Neural cell (in vitro differentiated cells): ENCODE measurements around the gene TTN. TPM values are rescaled to one million over a fixed set of nuclear protein-coding genes. Genes with fewer than 3 reads are reported as not detected.

ENCODE experiments used
- H2AFZ ChIP-seq: fragments of 200-600, 300-800 bp; sonication (generic), shearing (Covaris generic); 2 replicates; pipeline ENCODE4 v1.6.0; 2014; ENCODE audit warnings: low read depth, mild to moderate bottlenecking, antibody characterized with exemption, low read length, moderate library complexity
- H3F3A ChIP-seq: fragments of 200-600 bp; shearing (Covaris generic); 2 replicates; pipeline ENCODE4 v1.6.1; 2016; ENCODE audit warnings: mild to moderate bottlenecking, moderate library complexity, mixed read lengths, antibody characterized with exemption, low read length; ENCODE audit not compliant: insufficient read depth, poor library complexity, severe bottlenecking
- H3K27ac ChIP-seq: fragments of 200-600, 300-800 bp; sonication (generic), shearing (Covaris generic); 2 replicates; pipeline ENCODE4 v1.5.1; 2014; ENCODE audit warnings: mild to moderate bottlenecking, low read length, moderate library complexity
- H3K27me3 ChIP-seq: fragments of 300-800, 200-600 bp; sonication (generic), shearing (Covaris generic); 2 replicates; pipeline ENCODE4 v1.6.0; 2014; ENCODE audit warnings: mild to moderate bottlenecking, low read depth, low read length, moderate library complexity; ENCODE audit not compliant: insufficient read depth
- H3K36me3 ChIP-seq: fragments of 300-800, 200-600 bp; sonication (generic), shearing (Covaris generic); 2 replicates; pipeline ENCODE4 v1.5.1; 2014; ENCODE audit warnings: mild to moderate bottlenecking, antibody characterized with exemption, low read length, moderate library complexity; ENCODE audit not compliant: insufficient read depth
- H3K4me2 ChIP-seq: fragments of 300-800, 200-600 bp; sonication (generic), shearing (Covaris generic); 2 replicates; pipeline ENCODE4 v1.6.0; 2014; ENCODE audit warnings: mild to moderate bottlenecking, low read length
- H3K4me3 ChIP-seq: fragments of 300-800, 200-600 bp; sonication (generic), shearing (Covaris generic); 2 replicates; pipeline ENCODE4 v1.5.1; 2014; ENCODE audit warnings: mild to moderate bottlenecking, low read length, moderate library complexity
- H3K79me2 ChIP-seq: fragments of 200-600 bp; shearing (Covaris generic); replicated peaks from 2 replicates; pipeline ENCODE4 v1.6.0; 2014; ENCODE audit warnings: mild to moderate bottlenecking, low read length, moderate library complexity; ENCODE audit not compliant: insufficient read depth
- H3K9ac ChIP-seq: fragments of 300-800, 200-600 bp; sonication (generic), shearing (Covaris generic); 2 replicates; pipeline ENCODE4 v1.6.1; 2016; ENCODE audit warnings: mild to moderate bottlenecking, low read length, mixed read lengths
- H3K9me2 ChIP-seq: fragments of 200-600 bp; shearing (Covaris generic); 2 replicates; pipeline ENCODE4 v1.6.1; 2016; ENCODE audit warnings: mild to moderate bottlenecking, low read length, mixed read lengths; ENCODE audit not compliant: insufficient read depth
- H3K9me3 ChIP-seq: fragments of 200-600, 300-800 bp; sonication (generic), shearing (Covaris generic); 2 replicates; pipeline ENCODE4 v1.6.1; 2016; ENCODE audit warnings: mild to moderate bottlenecking, mixed run types, low read length, moderate library complexity, mixed read lengths
- H4K20me1 ChIP-seq: fragments of 200-600 bp; shearing (Covaris generic); 2 replicates; pipeline ENCODE4 v1.6.1; 2016; ENCODE audit warnings: mild to moderate bottlenecking, mixed run types; ENCODE audit not compliant: insufficient read depth
- EP300 ChIP-seq: fragments of 450-650 bp; conservative IDR thresholded peaks from 2 replicates; pipeline ENCODE4 v1.6.1; 2014; ENCODE audit warnings: antibody characterized with exemption, mild to moderate bottlenecking, moderate library complexity; ENCODE audit not compliant: poor library complexity, severe bottlenecking
- EZH2 ChIP-seq: fragments of 200-600, 300-800 bp; shearing (Covaris generic), sonication (generic); IDR thresholded peaks from 2 replicates; pipeline ENCODE4 v1.6.1; 2014; ENCODE audit warnings: antibody characterized with exemption, low read length, borderline replicate concordance, mild to moderate bottlenecking; ENCODE audit not compliant: insufficient read depth, poor library complexity, severe bottlenecking
- MXI1 ChIP-seq: fragments of 450-650 bp; conservative IDR thresholded peaks from 2 replicates; pipeline ENCODE4 v1.6.1; 2014; ENCODE audit warnings: antibody characterized with exemption, mild to moderate bottlenecking; ENCODE audit not compliant: poor library complexity, severe bottlenecking
- POLR2AphosphoS5 ChIP-seq: IDR thresholded peaks from 2 replicates; pipeline ENCODE4 v1.6.1; 2012
- RAD21 ChIP-seq: fragments of 450-650 bp; conservative IDR thresholded peaks from 2 replicates; pipeline ENCODE4 v1.6.1; 2014; ENCODE audit warnings: antibody characterized with exemption, mild to moderate bottlenecking, moderate library complexity
- REST ChIP-seq: IDR thresholded peaks from 2 replicates; pipeline ENCODE4 v1.6.1; 2012; ENCODE audit warnings: borderline replicate concordance
- SMC3 ChIP-seq: fragments of 450-650 bp; conservative IDR thresholded peaks from 2 replicates; pipeline ENCODE4 v1.6.1; 2014; ENCODE audit warnings: antibody characterized with exemption, mild to moderate bottlenecking, moderate library complexity; ENCODE audit not compliant: poor library complexity
- TAF1 ChIP-seq: IDR thresholded peaks from 2 replicates; pipeline ENCODE4 v1.6.1; 2012; ENCODE audit warnings: low read depth
- polyA plus RNA-seq: library from polyadenylated mRNA; depleted of rRNA; stranded (reverse); fragments of >200 nt; gene quantifications from 2 replicates; pipeline ENCODE4 v1.2.3, GENCODE V29; 2014
- TF ChIP-seq, protein P1 (sequence below): fragments of 450-650 bp; IDR thresholded peaks from 2 replicates; pipeline ENCODE4 v1.5.1; 2014; ENCODE audit warnings: antibody characterized with exemption, mild to moderate bottlenecking, moderate library complexity; ENCODE audit not compliant: poor library complexity, severe bottlenecking

TTN gene
- polyA plus RNA-seq, 1 donor from 2014 or later = 0.10 TPM

DNA sequence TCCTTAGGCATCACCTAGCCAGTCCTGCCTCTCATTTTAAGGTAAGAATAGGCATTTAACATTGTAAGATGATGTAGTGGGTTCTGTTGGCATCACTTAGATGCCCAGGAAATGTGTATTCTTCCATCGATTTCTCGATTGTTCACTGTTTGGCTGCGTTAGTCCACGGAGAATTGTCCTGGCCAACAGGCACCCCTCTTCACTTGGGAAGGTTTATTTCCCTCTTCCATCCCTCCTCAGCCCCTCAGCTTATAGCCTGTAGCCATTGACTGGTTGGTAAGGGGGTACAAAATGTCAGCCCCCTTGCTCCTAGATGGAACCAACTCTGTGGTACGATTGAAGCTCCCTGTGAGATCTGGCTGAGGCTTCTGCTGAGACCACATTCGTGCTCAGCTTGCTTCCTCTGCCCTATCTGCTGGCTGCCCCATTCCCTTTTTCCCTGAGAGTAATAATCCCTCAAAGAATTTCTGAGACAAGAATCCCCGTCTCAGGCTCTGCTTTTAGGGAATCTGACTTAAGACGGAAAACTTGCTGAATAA is 283.6 kb downstream of the TTN start:
- TF ChIP-seq POLR2AphosphoS5 = no peak
- no peak for TF ChIP-seq SMC3
- no peak for TF ChIP-seq MXI1
- TF ChIP-seq EP300 = no peak
- no peak for TF ChIP-seq EZH2
- TF ChIP-seq TAF1 = no peak
- no peak for TF ChIP-seq RAD21
- TF ChIP-seq REST = no peak
- no peaks in the 10 kb centered on the region for H3K36me3 ChIP-seq
- peak overlapping the region; percentile 65 for H2AFZ ChIP-seq
- peak overlapping the region; percentile 85 for H3K4me2 ChIP-seq
- no peaks in the 10 kb centered on the region for H3K27me3 ChIP-seq
- H3K9me2 ChIP-seq = no peaks in the 10 kb centered on the region
- peak overlapping the region; percentile 74 for H3K9ac ChIP-seq
- H3K27ac ChIP-seq = peak overlapping the region; percentile 62
- no peaks in the 10 kb centered on the region for H4K20me1 ChIP-seq
- H3F3A ChIP-seq = no peaks in the 10 kb centered on the region
- H3K79me2 ChIP-seq = peaks cover 8% of the 10 kb centered on the region
- H3K9me3 ChIP-seq = no peaks in the 10 kb centered on the region
- H3K4me3 ChIP-seq = peak overlapping the region; percentile 88

GRCh38 chr2:178522950-178523595 is 284.1 kb downstream of the TTN start:
- peaks cover 8% of the 10 kb centered on the region for H3K79me2 ChIP-seq
- peak overlapping the region; percentile 85 for H3K4me2 ChIP-seq
- H3K27me3 ChIP-seq = no peaks in the 10 kb centered on the region
- H3K4me3 ChIP-seq = peak overlapping the region; percentile 88
- peak overlapping the region; percentile 62 for H3K27ac ChIP-seq
- no peaks in the 10 kb centered on the region for H4K20me1 ChIP-seq
- H2AFZ ChIP-seq = peak overlapping the region; percentile 65
- H3K36me3 ChIP-seq = no peaks in the 10 kb centered on the region
- H3K9me2 ChIP-seq = no peaks in the 10 kb centered on the region
- peak; percentile 81 for TF ChIP-seq POLR2AphosphoS5
- TF ChIP-seq RAD21 = peak; percentile 44
- TF ChIP-seq MXI1 = peak; percentile 38
- peak; percentile 52 for TF ChIP-seq SMC3
- TF ChIP-seq TAF1 = no peak
- TF ChIP-seq, protein P1, sequence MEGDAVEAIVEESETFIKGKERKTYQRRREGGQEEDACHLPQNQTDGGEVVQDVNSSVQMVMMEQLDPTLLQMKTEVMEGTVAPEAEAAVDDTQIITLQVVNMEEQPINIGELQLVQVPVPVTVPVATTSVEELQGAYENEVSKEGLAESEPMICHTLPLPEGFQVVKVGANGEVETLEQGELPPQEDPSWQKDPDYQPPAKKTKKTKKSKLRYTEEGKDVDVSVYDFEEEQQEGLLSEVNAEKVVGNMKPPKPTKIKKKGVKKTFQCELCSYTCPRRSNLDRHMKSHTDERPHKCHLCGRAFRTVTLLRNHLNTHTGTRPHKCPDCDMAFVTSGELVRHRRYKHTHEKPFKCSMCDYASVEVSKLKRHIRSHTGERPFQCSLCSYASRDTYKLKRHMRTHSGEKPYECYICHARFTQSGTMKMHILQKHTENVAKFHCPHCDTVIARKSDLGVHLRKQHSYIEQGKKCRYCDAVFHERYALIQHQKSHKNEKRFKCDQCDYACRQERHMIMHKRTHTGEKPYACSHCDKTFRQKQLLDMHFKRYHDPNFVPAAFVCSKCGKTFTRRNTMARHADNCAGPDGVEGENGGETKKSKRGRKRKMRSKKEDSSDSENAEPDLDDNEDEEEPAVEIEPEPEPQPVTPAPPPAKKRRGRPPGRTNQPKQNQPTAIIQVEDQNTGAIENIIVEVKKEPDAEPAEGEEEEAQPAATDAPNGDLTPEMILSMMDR = peak; percentile 92
- no peak for TF ChIP-seq EP300
- peak overlapping the region; percentile 74 for H3K9ac ChIP-seq
- H3K9me3 ChIP-seq = no peaks in the 10 kb centered on the region
- no peaks in the 10 kb centered on the region for H3F3A ChIP-seq
